ENCODE results near the gene CDC42BPA. TPM values are rescaled to one million over a fixed set of nuclear protein-coding genes. Genes with fewer than 3 reads are reported as not detected.

CDC42BPA gene
- total RNA-seq, 1 donor from 2014 or later, result 42.7 TPM

DNA sequence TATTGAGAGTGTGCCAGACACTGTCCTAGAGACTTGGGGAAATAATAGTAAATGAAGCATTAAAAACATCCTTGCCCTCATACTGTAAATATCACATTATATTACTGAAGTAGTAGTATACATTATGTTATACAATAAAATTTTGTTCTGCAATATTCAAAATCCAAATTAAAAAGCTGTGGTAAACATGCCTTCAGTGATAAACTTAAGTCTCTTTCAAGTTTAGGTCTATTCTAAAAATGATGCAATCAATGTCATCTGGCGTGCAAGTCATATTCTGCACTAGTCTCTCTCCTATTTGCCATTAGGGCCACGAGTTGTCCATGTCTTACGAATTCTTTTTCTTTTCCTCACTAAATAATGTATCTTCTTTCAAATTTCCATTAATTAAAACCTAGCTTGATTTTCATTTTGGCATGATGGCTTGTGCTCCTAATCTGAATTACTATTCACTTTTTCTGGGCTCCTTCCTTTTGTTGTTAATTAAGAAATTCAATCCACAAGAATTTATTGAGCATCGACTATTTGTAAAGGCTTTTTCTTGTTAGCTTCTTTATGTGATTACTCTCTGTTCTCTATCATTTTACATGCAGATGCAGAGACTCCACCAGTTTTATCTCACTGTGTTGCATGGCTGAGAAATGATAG, 247.5 kb downstream of the CDC42BPA start:
- no peaks in the 10 kb centered on the region for H3K9me3 ChIP-seq
- H3K27ac ChIP-seq, result no peak overlapping the region
- TF ChIP-seq POLR2A (IDR thresholded peaks at IDR 0.05), result no peak
- no peak for TF ChIP-seq POLR2AphosphoS5 (IDR thresholded peaks at IDR 0.05; ENCODE audit: insufficient read depth in 1 of 2, low read depth in 1 of 2)
- TF ChIP-seq, protein P1, sequence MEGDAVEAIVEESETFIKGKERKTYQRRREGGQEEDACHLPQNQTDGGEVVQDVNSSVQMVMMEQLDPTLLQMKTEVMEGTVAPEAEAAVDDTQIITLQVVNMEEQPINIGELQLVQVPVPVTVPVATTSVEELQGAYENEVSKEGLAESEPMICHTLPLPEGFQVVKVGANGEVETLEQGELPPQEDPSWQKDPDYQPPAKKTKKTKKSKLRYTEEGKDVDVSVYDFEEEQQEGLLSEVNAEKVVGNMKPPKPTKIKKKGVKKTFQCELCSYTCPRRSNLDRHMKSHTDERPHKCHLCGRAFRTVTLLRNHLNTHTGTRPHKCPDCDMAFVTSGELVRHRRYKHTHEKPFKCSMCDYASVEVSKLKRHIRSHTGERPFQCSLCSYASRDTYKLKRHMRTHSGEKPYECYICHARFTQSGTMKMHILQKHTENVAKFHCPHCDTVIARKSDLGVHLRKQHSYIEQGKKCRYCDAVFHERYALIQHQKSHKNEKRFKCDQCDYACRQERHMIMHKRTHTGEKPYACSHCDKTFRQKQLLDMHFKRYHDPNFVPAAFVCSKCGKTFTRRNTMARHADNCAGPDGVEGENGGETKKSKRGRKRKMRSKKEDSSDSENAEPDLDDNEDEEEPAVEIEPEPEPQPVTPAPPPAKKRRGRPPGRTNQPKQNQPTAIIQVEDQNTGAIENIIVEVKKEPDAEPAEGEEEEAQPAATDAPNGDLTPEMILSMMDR (IDR thresholded peaks at IDR 0.05), result no peak
- DNase-seq (ENCODE audit: extremely low spot score in 2 of 2), result no peak
- no peaks in the 10 kb centered on the region for H3K4me1 ChIP-seq
- no peak overlapping the region for H3K4me3 ChIP-seq
- H3K36me3 ChIP-seq, result no peaks in the 10 kb centered on the region
- intact Hi-C loops (cut with DNase I), result no loop called here
- H3K27me3 ChIP-seq, result no peaks in the 10 kb centered on the region

DNA sequence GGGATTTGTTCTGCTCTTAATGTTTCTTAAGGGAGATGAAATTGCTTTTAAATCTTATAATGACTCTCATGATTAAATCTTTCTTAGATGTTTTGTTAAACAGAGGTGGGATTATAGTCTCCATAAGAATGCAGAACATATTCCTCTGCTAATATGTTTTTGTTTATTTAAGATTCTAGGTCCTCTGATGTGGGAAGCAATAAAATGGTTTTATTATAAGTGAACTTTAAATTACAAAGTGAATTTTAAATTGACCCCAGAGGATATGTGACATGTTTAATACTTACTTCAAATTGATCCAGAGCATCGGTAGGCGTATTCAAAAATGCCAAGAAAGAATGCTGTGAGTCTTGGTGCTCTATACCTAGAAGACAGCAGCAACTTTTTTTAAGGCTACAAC, 248.8 kb downstream of the CDC42BPA start:
- Histone ChIP-seq H3K9me3 (no peaks in the 10 kb centered on the region), H3K4me1 (no peaks in the 10 kb centered on the region), H3K27ac (no peak overlapping the region), H3K27me3 (no peaks in the 10 kb centered on the region), H3K36me3 (no peaks in the 10 kb centered on the region), H3K4me3 (no peak overlapping the region)
- TF ChIP-seq POLR2AphosphoS5 (IDR thresholded peaks at IDR 0.05; ENCODE audit: insufficient read depth in 1 of 2, low read depth in 1 of 2), result no peak
- no peak for TF ChIP-seq POLR2A (IDR thresholded peaks at IDR 0.05)
- TF ChIP-seq, protein P1 (IDR thresholded peaks at IDR 0.05), result no peak
- DNase-seq (ENCODE audit: extremely low spot score in 2 of 2), result no peak
- intact Hi-C loops (cut with DNase I), result no loop called here

DNA sequence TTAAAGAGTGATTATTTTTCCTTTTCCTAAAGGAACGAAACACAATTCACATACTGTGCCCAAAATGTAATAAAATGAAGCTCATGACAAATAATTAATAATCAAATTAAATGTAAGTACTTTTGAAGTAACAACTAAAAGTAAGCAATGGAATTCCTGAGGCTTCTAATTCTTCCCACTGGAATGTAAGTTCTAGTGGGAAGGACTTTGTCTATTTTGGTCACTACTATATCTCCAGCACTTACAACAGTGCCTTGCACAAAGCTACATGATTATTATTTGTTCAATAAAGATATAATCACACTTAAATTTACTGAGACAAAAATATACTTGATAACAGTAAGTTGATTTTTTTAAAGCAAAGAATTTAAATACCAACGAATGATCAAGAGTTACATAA, 249.4 kb downstream of the CDC42BPA start:
- TF ChIP-seq POLR2AphosphoS5 (IDR thresholded peaks at IDR 0.05; ENCODE audit: insufficient read depth in 1 of 2, low read depth in 1 of 2) (no peak), POLR2A (IDR thresholded peaks at IDR 0.05) (no peak)
- TF ChIP-seq, protein P1 (IDR thresholded peaks at IDR 0.05), result no peak
- intact Hi-C loops (cut with DNase I), result no loop called here
- H3K27me3 ChIP-seq, result no peaks in the 10 kb centered on the region

DNA sequence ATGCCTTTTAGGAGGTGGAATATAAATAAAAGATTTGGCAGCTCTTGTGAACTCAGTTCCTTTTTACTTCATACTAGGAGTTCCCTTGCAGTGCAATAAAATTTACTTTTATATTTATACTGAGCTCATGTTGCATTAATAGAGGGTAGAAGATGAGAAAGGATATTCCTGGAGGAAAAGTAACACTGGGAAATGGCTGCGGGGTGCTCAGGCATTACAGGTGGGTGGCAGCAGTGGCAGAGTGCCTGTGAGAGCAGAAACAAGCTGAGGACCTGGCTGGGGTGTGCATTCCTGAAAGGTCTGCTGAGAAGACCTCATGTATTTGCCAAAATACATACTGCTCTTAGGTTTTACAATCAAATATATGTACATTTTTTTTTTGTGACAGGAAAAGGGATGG, 251.3 kb downstream of the CDC42BPA start:
- no peaks in the 10 kb centered on the region for H3K9me3 ChIP-seq
- no peak overlapping the region for H3K4me3 ChIP-seq
- no peaks in the 10 kb centered on the region for H3K36me3 ChIP-seq
- no peak for TF ChIP-seq POLR2AphosphoS5 (IDR thresholded peaks at IDR 0.05; ENCODE audit: insufficient read depth in 1 of 2, low read depth in 1 of 2)
- TF ChIP-seq, protein P1 (IDR thresholded peaks at IDR 0.05), result no peak
- TF ChIP-seq POLR2A (IDR thresholded peaks at IDR 0.05), result no peak
- H3K4me1 ChIP-seq, result no peaks in the 10 kb centered on the region
- intact Hi-C loops (cut with DNase I), result no loop called here
- no peaks in the 10 kb centered on the region for H3K27me3 ChIP-seq
- H3K27ac ChIP-seq, result no peak overlapping the region
- no peak for DNase-seq (ENCODE audit: extremely low spot score in 2 of 2)

More for the DNA sequence above, 249.4 kb downstream of the CDC42BPA start:
- Histone ChIP-seq H3K4me1 (no peaks in the 10 kb centered on the region), H3K9me3 (no peaks in the 10 kb centered on the region), H3K4me3 (no peak overlapping the region), H3K36me3 (no peaks in the 10 kb centered on the region), H3K27ac (no peak overlapping the region)
- no peak for DNase-seq (ENCODE audit: extremely low spot score in 2 of 2)

DNA sequence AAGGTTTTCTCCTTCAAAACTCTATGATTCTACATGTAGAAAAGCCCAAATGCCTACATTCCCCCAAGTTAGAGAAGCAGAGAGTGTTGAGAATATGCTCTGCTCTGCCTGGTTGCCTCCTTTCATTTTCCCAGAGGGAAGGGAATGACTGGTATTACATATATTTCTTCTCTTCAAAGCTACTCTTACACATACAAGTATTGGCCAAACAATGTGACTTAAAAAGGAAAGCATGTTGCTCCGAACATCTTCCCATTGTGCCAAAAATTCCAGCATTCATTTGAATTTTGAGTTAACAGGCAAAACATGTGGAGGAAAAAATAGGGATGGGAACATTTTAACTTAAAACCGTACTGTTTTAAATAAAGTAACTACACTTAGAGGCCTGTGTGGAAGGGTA, 253.0 kb downstream of the CDC42BPA start:
- Histone ChIP-seq H3K4me3 (no peak overlapping the region), H3K36me3 (no peaks in the 10 kb centered on the region), H3K9me3 (no peaks in the 10 kb centered on the region), H3K27me3 (no peaks in the 10 kb centered on the region), H3K4me1 (no peaks in the 10 kb centered on the region), H3K27ac (no peak overlapping the region)
- intact Hi-C loops (cut with DNase I), result no loop called here
- DNase-seq (ENCODE audit: extremely low spot score in 2 of 2), result no peak
- TF ChIP-seq POLR2AphosphoS5 (IDR thresholded peaks at IDR 0.05; ENCODE audit: insufficient read depth in 1 of 2, low read depth in 1 of 2) (no peak), POLR2A (IDR thresholded peaks at IDR 0.05) (no peak)
- TF ChIP-seq, protein P1 (IDR thresholded peaks at IDR 0.05), result no peak
